Activated naive CD8-positive, alpha-beta T cell treated with anti-CD3 and anti-CD28 coated beads, Interleukin-2, amount 10 ng/mL, durations not matched to agents 7 days and 5 days (primary cell): ENCODE measurements around the gene ITGB1. TPM values are rescaled to one million over a fixed set of nuclear protein-coding genes. Genes with fewer than 3 reads are reported as not detected.
A peak's percentile ranks its signal among the peaks of the same experiment; 100 is the strongest.

ENCODE experiments used
- ATAC-seq: fragments of 150-1000 bp; cut with Tn5 transposase; one replicate; pipeline ENCODE4 v1.10.0; 2021; ENCODE audit warnings: low read depth, moderate library complexity
- POLR2A ChIA-PET: fragments of 350-600 bp; sonication (Branson Sonifier 250); formaldehyde crosslinking; loops from one replicate; lab custom pipeline; 2021; ENCODE audit warnings: antibody characterized with exemption; lab: Charles Lee
- DNase-seq: peaks from one replicate; pipeline ENCODE4 v3.0.0; 2021
- H3K27ac Mint-ChIP-seq: one replicate; pipeline ENCODE4 v1.8.0; 2022; ENCODE audit warnings: mild to moderate bottlenecking, mixed read lengths
- H3K27me3 Mint-ChIP-seq: one replicate; pipeline ENCODE4 v1.8.0; 2022; ENCODE audit warnings: mild to moderate bottlenecking, moderate library complexity, mixed read lengths
- H3K36me3 Mint-ChIP-seq: one replicate; pipeline ENCODE4 v1.8.0; 2021; ENCODE audit warnings: mild to moderate bottlenecking, mixed read lengths
- H3K4me1 Mint-ChIP-seq: one replicate; pipeline ENCODE4 v1.8.0; 2021; ENCODE audit warnings: mixed read lengths
- H3K4me3 Mint-ChIP-seq: one replicate; pipeline ENCODE4 v1.8.0; 2022; ENCODE audit warnings: mild to moderate bottlenecking, moderate library complexity, mixed read lengths
- H3K9me3 Mint-ChIP-seq: one replicate; pipeline ENCODE4 v1.8.0; 2021; ENCODE audit warnings: mixed read lengths
- total RNA-seq, 2 experiments: library from RNA; stranded (reverse); gene quantifications; one replicate each; pipeline ENCODE4 v1.2.3, GENCODE V29; 2021

The ITGB1 gene
- total RNA-seq, 2 experiments from 2014 or later = 60.3 to 77.8 TPM

DNA sequence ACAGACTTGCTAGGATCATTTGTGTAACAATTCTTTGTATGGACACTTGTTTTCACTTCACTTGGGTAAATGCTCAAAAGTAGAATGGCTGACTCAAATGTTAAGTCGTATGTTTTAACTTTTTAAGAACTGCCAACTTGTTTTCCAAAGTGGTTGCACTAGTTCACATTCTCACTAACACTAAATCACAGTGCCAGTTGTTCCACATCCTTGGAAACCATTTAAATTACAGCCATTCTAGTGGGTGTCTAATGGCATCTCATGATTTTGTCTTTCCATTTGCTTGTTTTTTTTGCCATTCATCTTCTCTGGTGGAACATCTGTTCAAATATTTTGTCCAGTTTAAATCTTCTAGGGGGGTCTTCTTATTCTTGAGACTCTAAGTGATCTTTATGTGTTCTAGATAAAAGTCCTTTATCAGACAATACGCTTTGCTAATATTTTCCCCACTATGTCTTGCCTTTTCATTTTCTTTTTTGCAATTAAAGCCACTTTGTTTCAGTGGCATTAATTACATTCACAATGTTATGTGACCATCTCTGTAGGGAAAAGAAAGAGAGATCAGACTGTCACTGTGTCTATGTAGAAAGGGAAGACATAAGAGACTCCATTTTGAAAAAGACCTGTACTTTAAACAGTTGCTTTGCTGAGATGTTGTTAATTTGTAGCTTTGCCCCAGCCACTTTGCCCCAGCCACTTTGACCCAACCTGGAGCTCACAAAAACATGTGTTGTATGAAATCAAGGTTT, 63.9 kb downstream of the ITGB1 start:
- DNase-seq = no peak
- Mint-ChIP-seq H3K9me3 (no peaks in the 10 kb centered on the region), H3K4me1 (no peaks in the 10 kb centered on the region), H3K27me3 (no peaks in the 10 kb centered on the region), H3K27ac (no peak overlapping the region), H3K36me3 (peaks cover 17% of the 10 kb centered on the region), H3K4me3 (no peak overlapping the region)
- POLR2A ChIA-PET = no interaction called here
- ATAC-seq = no peak

- H3K4me3 Mint-ChIP-seq = no peak overlapping the region
- H3K9me3 Mint-ChIP-seq = no peaks in the 10 kb centered on the region
- peaks cover 13% of the 10 kb centered on the region for H3K36me3 Mint-ChIP-seq
- DNase-seq = no peak
- POLR2A ChIA-PET = no interaction called here
- H3K27me3 Mint-ChIP-seq = no peaks in the 10 kb centered on the region
- H3K4me1 Mint-ChIP-seq = no peaks in the 10 kb centered on the region
- no peak for ATAC-seq
- H3K27ac Mint-ChIP-seq = no peak overlapping the region
Observed at GRCh38 chr10:32893434-32893833, 64.6 kb downstream of the ITGB1 start.

GRCh38 chr10:32891261-32891660, 66.8 kb downstream of the ITGB1 start:
- Mint-ChIP-seq H3K27me3 (no peaks in the 10 kb centered on the region), H3K4me3 (no peak overlapping the region), H3K4me1 (no peaks in the 10 kb centered on the region), H3K27ac (no peak overlapping the region), H3K9me3 (no peaks in the 10 kb centered on the region), H3K36me3 (peaks cover 4% of the 10 kb centered on the region)
- DNase-seq (no peak), ATAC-seq (no peak)
- POLR2A ChIA-PET = no interaction called here

DNA sequence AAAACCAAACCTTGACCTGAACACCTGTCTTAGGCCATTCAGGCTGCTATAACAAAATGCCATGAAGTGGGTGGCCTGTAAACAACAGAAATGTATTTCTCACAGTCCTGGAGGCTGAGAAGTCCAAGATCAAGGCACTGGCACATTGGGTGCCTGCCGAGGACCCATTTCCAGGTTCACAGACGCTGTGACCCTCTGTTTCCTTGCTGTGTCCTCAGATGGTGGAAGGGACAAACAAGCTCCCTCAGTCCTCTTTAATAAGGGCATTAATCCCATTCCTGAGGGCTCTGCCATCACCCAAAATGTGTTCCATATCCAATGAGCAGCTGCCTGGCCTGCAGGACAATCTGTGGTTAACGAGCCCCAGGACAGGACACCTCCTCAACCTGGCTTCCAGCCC, 67.6 kb downstream of the ITGB1 start:
- Mint-ChIP-seq H3K36me3 (peaks cover 3% of the 10 kb centered on the region), H3K27me3 (no peaks in the 10 kb centered on the region), H3K9me3 (no peaks in the 10 kb centered on the region), H3K27ac (no peak overlapping the region), H3K4me3 (no peak overlapping the region), H3K4me1 (no peaks in the 10 kb centered on the region)
- ATAC-seq (no peak), DNase-seq (no peak)
- POLR2A ChIA-PET = no interaction called here

DNA sequence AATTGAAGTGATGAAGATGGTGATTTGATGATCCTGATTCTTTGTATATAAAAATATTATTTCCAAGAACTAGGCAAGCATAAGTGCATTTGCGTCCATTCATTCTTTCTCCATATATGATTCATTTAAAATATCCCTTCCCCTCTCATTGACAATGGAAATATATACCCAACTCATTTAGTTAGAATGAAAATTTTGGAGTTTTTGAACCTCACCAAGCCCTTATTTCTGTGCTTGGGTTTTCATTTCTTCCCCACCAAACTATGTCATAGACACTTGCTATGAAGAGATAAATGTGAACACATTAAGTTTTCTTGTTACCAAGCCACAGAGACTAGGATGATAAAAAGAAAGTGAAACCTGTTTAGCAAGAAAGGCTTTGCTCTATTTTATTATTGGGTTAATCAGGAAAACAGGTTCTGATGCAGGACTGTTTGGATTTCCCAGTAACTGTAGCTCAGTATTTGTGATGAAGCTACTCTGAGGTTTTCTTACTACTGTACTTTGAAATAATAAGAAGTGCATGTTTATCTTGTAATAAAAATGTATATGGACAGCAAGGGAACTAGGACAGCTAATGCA, 68.3 kb downstream of the ITGB1 start:
- Mint-ChIP-seq H3K9me3 (no peaks in the 10 kb centered on the region), H3K36me3 (peaks cover 3% of the 10 kb centered on the region), H3K27me3 (no peaks in the 10 kb centered on the region), H3K27ac (no peak overlapping the region), H3K4me1 (no peaks in the 10 kb centered on the region), H3K4me3 (peak overlapping the region; percentile 38)
- POLR2A ChIA-PET = no interaction called here
- ATAC-seq = no peak
- DNase-seq = no peak

GRCh38 chr10:32888161-32888927, 69.7 kb downstream of the ITGB1 start:
- Mint-ChIP-seq H3K4me1 (no peaks in the 10 kb centered on the region), H3K9me3 (no peaks in the 10 kb centered on the region), H3K36me3 (no peaks in the 10 kb centered on the region), H3K27ac (no peak overlapping the region), H3K4me3 (no peak overlapping the region), H3K27me3 (no peaks in the 10 kb centered on the region)
- POLR2A ChIA-PET = no interaction called here
- DNase-seq (no peak), ATAC-seq (no peak)

GRCh38 chr10:32887481-32887880, 70.5 kb downstream of the ITGB1 start:
- Mint-ChIP-seq H3K27ac (no peak overlapping the region), H3K36me3 (no peaks in the 10 kb centered on the region), H3K9me3 (no peaks in the 10 kb centered on the region), H3K4me3 (no peak overlapping the region), H3K4me1 (no peaks in the 10 kb centered on the region), H3K27me3 (no peaks in the 10 kb centered on the region)
- DNase-seq (no peak), ATAC-seq (no peak)
- POLR2A ChIA-PET = no interaction called here

GRCh38 chr10:32882076-32882475, 76.0 kb downstream of the ITGB1 start:
- H3K9me3 Mint-ChIP-seq = no peaks in the 10 kb centered on the region
- POLR2A ChIA-PET = no interaction called here
- no peak for ATAC-seq
- no peak for DNase-seq
- H3K27ac Mint-ChIP-seq = no peak overlapping the region
- no peaks in the 10 kb centered on the region for H3K4me1 Mint-ChIP-seq
- no peaks in the 10 kb centered on the region for H3K27me3 Mint-ChIP-seq
- H3K36me3 Mint-ChIP-seq = no peaks in the 10 kb centered on the region
- H3K4me3 Mint-ChIP-seq = no peak overlapping the region

DNA sequence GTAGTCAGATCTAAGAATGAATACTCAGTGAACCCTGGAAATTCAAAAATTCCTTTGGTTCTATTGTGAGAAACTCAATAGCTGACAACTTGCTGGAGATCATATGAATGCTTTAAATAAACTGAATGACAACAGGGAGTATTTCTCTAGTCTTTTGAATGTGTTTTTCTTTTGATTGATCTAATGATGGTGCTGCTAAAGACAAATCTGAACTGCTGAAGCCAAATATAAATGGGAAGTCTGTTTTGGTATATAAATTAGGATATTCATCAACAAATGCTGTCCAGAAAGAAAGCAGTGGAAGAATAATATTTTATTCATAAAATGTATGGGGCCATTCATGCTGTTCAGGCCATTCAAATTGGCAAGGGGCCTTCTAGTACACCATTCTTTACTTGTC, 79.4 kb downstream of the ITGB1 start:
- H3K27me3 Mint-ChIP-seq = no peaks in the 10 kb centered on the region
- H3K27ac Mint-ChIP-seq = no peak overlapping the region
- H3K36me3 Mint-ChIP-seq = no peaks in the 10 kb centered on the region
- no peaks in the 10 kb centered on the region for H3K4me1 Mint-ChIP-seq
- no peak overlapping the region for H3K4me3 Mint-ChIP-seq
- DNase-seq (no peak), ATAC-seq (no peak)
- POLR2A ChIA-PET = no interaction called here
- peaks cover 2% of the 10 kb centered on the region for H3K9me3 Mint-ChIP-seq

GRCh38 chr10:32877915-32878314, 80.1 kb downstream of the ITGB1 start:
- no peak overlapping the region for H3K27ac Mint-ChIP-seq
- ATAC-seq (no peak), DNase-seq (no peak)
- H3K27me3 Mint-ChIP-seq = no peaks in the 10 kb centered on the region
- H3K36me3 Mint-ChIP-seq = no peaks in the 10 kb centered on the region
- no peaks in the 10 kb centered on the region for H3K4me1 Mint-ChIP-seq
- no peak overlapping the region for H3K4me3 Mint-ChIP-seq
- peaks cover 3% of the 10 kb centered on the region for H3K9me3 Mint-ChIP-seq
- POLR2A ChIA-PET = no interaction called here

DNA sequence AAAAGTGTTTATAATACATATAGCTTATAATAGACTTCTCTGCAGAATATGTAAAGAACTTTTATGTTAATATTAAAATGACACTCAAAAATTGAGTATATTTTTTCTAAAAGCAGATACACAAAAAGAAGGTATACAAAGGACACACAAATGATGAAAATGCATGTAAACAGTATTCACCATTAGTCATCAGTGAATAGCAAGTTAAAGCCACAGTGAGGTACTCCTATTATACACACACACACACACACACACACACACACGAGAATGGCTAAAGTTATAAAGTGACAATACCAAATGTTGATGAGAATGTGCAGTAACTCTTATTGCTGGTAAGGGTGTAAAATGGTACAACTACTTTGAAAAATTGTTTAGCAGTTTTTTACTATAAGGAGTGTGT, 92.9 kb downstream of the ITGB1 start:
- Mint-ChIP-seq H3K4me1 (no peaks in the 10 kb centered on the region), H3K9me3 (peaks cover 4% of the 10 kb centered on the region), H3K36me3 (peaks cover 1% of the 10 kb centered on the region), H3K27me3 (peaks cover 5% of the 10 kb centered on the region), H3K27ac (no peak overlapping the region), H3K4me3 (no peak overlapping the region)
- POLR2A ChIA-PET = no interaction called here
- no peak for DNase-seq
- ATAC-seq = no peak

DNA sequence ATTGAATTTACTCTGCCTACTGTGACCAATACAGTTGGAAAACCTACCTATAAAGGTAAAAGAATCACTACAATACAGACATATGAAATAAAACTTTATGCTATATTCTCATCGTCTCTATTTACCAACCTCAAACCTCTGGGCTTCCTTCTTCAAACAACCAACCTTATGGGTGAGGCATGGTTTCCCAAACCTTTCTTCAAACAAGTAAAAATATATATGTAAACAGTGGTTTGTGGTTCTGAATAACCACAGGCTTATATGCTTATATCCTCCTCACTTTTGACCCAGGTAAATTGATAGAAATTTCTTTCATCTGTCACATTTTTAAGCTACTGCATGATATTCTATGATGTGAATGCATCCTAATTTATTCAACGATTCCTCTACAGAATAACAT, 103.6 kb downstream of the ITGB1 start:
- Mint-ChIP-seq H3K36me3 (no peaks in the 10 kb centered on the region), H3K27me3 (peaks cover 2% of the 10 kb centered on the region), H3K27ac (no peak overlapping the region), H3K4me3 (no peak overlapping the region), H3K4me1 (no peaks in the 10 kb centered on the region), H3K9me3 (peaks cover 4% of the 10 kb centered on the region)
- POLR2A ChIA-PET = no interaction called here
- ATAC-seq (no peak), DNase-seq (no peak)

GRCh38 chr10:32851301-32851700, 106.7 kb downstream of the ITGB1 start:
- no peak for ATAC-seq
- no peaks in the 10 kb centered on the region for H3K27me3 Mint-ChIP-seq

More at GRCh38 chr10:32851301-32851700, 106.7 kb downstream of the ITGB1 start:
- no peaks in the 10 kb centered on the region for H3K4me1 Mint-ChIP-seq
- POLR2A ChIA-PET = no interaction called here
- H3K27ac Mint-ChIP-seq = no peak overlapping the region
- no peak overlapping the region for H3K4me3 Mint-ChIP-seq
- H3K9me3 Mint-ChIP-seq = no peaks in the 10 kb centered on the region
- no peak for DNase-seq
- H3K36me3 Mint-ChIP-seq = no peaks in the 10 kb centered on the region
